ENCODE measurements around the gene SRCIN1.

DNA sequence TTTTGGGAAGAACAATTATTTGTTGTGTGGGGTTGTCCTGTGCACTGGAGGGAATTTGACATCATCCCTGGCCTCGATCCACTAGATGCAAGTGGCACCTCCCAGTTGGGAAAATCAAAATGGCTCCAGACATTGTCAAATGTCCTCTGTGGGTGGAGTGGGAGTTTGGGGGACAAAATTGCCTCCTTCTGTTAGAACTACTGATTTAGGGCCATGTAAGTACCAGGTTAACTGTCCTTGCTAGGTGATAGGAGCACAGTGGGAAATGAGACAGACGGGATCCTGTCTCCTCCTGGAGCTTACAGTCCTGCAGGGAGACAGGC is 120.6 kb downstream of the SRCIN1 start:
- no peak for TF ChIP-seq POLR2AphosphoS5 (IDR thresholded peaks at IDR 0.05)
- TF ChIP-seq, protein P1, sequence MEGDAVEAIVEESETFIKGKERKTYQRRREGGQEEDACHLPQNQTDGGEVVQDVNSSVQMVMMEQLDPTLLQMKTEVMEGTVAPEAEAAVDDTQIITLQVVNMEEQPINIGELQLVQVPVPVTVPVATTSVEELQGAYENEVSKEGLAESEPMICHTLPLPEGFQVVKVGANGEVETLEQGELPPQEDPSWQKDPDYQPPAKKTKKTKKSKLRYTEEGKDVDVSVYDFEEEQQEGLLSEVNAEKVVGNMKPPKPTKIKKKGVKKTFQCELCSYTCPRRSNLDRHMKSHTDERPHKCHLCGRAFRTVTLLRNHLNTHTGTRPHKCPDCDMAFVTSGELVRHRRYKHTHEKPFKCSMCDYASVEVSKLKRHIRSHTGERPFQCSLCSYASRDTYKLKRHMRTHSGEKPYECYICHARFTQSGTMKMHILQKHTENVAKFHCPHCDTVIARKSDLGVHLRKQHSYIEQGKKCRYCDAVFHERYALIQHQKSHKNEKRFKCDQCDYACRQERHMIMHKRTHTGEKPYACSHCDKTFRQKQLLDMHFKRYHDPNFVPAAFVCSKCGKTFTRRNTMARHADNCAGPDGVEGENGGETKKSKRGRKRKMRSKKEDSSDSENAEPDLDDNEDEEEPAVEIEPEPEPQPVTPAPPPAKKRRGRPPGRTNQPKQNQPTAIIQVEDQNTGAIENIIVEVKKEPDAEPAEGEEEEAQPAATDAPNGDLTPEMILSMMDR (IDR thresholded peaks at IDR 0.05) = no peak

Data from breast epithelium (tissue), 3 donors.